Peyer's patch (tissue), 4 donors: ENCODE measurements around the gene ZBTB12.
"Not testable (repeated sequence)": the region's sequence is repeated elsewhere in the genome, so short reads cannot be mapped to it uniquely, and the experiment has no call there.

Experiments used
- CTCF ChIP-seq, 6 experiments: fragments of 450-650 bp in 4 of 6; fragments of 200-600 bp in 2 of 6; sonication (generic) in 1 of 6; IDR thresholded peaks; one replicate each; pipeline ENCODE4 v1.5.1; 2017 to 2019; ENCODE audit warnings: antibody characterized with exemption in 6 of 6, mild to moderate bottlenecking in 3 of 6, moderate library complexity in 1 of 6
- POLR2A ChIP-seq, 2 donors: fragments of 450-650 bp; IDR thresholded peaks; one replicate each; pipeline ENCODE4 v1.5.1; 2017; ENCODE audit warnings: antibody characterized with exemption in 2 of 2, mild to moderate bottlenecking in 2 of 2, moderate library complexity in 2 of 2

DNA sequence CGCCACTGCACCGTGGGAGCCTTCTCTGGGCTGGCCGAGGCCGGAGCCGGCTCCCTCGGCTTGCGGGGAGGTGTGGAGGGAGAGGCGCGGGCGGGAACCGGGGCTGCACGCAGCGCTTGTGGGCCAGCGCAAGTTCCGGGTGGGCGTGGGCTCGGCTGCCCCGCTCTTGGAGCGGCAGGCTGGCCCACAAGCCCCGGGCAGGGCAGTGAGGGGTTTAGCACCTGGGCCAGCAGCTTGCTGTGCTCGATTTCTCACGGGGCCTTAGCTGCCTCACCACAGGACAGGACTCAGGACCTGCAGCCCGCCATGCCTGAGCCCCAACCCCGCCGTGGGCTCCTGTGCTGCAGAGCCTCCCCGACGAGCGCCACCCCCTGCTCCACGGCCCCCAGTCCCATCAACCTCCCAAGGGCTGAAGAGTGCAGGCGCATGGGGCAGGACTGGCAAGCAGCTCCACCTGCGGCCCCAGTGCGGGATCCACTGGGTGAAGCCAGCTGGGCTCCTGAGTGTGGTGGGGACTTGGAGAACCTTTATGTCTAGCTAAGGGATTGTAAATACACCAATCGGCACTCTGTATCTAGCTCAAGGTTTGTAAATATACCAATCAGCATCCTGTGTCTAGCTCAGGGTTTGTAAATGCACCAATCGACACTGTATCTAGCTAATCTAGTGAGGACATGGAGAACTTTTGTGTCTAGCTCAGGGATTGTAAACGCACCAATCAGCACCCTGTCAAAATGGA is 49.7 kb downstream of the ZBTB12 start:
- TF ChIP-seq CTCF, POLR2A (IDR thresholded peaks at IDR 0.05): not testable (repeated sequence)
